Breast epithelium (tissue), 3 donors: Measurements from ENCODE around the gene WWOX.

Experiments
- POLR2A ChIP-seq: fragments of 450-650 bp; IDR thresholded peaks from one replicate; pipeline ENCODE4 v1.6.1; 2016; ENCODE audit warnings: antibody characterized with exemption, mild to moderate bottlenecking, moderate library complexity
- POLR2AphosphoS5 ChIP-seq, 3 donors: sonication (generic); formaldehyde crosslinking; IDR thresholded peaks; one replicate each; pipeline ENCODE4 v1.6.1; 2017; ENCODE audit warnings: antibody characterized with exemption in 3 of 3
- TF ChIP-seq, protein P1 (sequence below), 3 donors: fragments of 450-650 bp; IDR thresholded peaks; one replicate each; pipeline ENCODE4 v1.5.1; 2016 to 2017; ENCODE audit warnings: antibody characterized with exemption in 3 of 3, mild to moderate bottlenecking in 3 of 3, moderate library complexity in 3 of 3

DNA sequence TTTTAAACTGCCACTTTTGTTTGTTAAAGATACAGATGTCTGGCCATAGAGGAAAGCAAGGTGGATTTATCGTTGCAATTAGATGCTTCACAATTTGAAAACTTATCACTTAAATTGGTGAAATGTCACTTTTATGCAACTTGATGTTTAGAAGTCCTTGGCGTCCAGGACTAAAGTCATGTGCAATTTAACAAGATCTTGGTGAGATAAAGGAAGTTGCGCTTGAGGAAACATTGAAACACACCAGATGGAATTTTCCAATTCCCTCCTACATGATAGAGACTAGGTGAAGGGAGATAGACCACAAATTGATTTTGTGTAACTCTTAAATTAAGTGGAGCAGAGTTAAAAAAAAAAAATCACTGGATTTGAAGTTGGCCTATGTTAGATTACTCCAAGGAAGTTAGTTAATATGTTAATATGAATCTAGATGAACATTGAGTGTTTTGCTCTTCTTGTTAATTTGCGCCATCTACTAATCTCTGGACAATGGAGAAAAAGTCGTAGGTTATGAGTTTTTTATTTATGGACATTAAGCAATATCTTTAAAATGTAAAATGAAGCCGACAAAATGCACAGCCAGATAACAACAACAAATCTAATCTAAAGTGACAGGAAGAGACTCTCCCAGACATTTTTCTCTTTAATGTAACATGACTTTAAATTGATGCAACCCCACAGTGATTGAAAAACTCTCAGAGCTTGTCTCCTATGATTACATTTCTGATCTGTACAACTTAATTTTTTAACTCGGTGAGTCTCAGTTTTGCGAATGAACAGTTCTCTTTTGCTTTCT is 119.6 kb downstream of the WWOX start:
- TF ChIP-seq, protein P1, sequence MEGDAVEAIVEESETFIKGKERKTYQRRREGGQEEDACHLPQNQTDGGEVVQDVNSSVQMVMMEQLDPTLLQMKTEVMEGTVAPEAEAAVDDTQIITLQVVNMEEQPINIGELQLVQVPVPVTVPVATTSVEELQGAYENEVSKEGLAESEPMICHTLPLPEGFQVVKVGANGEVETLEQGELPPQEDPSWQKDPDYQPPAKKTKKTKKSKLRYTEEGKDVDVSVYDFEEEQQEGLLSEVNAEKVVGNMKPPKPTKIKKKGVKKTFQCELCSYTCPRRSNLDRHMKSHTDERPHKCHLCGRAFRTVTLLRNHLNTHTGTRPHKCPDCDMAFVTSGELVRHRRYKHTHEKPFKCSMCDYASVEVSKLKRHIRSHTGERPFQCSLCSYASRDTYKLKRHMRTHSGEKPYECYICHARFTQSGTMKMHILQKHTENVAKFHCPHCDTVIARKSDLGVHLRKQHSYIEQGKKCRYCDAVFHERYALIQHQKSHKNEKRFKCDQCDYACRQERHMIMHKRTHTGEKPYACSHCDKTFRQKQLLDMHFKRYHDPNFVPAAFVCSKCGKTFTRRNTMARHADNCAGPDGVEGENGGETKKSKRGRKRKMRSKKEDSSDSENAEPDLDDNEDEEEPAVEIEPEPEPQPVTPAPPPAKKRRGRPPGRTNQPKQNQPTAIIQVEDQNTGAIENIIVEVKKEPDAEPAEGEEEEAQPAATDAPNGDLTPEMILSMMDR (IDR thresholded peaks at IDR 0.05) = no peak
- TF ChIP-seq POLR2A (no peak), POLR2AphosphoS5 (IDR thresholded peaks at IDR 0.05) (no peak)
